NCI-H446 (cell line): Measurements from ENCODE around the gene PKIG.

ENCODE experiments used
- DNase-seq, 2 experiments: peaks; one replicate each; lab custom pipeline; 2025; lab: John Stamatoyannopoulos, UW

The PKIG gene

DNA sequence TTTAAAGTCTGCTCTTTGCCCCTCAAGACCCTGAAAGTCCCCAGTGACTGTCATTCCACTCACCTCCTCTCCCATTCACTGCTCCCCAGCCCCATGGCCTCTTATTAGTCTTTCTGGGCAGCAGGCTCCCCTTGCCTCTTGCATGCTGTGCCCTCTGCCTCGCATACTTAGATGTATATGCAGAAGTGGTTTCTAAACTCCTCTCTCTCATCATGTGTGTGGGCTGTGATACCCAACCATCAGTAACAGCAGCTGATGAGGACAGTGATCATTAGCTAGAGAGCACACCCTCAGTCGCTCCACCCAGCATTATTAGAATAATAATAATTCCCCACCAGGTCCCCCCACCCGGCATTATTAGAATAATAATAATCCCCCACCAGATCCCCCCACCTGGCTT, 14.5 kb downstream of the PKIG start:
- no peak for DNase-seq

- no peak for DNase-seq
These were observed 15.1 kb downstream of the PKIG start for GRCh38 chr20:44597516-44597915.

DNA sequence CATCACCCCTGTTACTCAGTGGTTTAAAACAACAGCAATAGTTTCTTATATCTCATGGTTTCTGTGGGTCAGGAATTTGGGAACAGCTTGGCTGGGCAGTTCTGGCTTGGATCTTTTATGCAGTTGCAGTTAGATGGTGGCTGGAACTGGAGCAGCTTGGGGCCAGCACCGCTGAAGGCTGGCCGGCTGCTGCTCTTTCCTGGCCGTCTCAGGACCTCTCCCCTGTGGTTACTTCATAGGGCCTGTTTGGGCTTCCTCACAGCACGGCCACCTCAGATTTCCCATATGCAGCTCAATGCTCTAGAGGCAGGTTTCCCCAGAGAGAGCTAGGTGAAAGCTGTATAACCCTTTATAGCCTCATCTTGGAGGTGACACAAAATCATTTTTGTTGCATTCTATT, 15.6 kb downstream of the PKIG start:
- DNase-seq = no peak

DNA sequence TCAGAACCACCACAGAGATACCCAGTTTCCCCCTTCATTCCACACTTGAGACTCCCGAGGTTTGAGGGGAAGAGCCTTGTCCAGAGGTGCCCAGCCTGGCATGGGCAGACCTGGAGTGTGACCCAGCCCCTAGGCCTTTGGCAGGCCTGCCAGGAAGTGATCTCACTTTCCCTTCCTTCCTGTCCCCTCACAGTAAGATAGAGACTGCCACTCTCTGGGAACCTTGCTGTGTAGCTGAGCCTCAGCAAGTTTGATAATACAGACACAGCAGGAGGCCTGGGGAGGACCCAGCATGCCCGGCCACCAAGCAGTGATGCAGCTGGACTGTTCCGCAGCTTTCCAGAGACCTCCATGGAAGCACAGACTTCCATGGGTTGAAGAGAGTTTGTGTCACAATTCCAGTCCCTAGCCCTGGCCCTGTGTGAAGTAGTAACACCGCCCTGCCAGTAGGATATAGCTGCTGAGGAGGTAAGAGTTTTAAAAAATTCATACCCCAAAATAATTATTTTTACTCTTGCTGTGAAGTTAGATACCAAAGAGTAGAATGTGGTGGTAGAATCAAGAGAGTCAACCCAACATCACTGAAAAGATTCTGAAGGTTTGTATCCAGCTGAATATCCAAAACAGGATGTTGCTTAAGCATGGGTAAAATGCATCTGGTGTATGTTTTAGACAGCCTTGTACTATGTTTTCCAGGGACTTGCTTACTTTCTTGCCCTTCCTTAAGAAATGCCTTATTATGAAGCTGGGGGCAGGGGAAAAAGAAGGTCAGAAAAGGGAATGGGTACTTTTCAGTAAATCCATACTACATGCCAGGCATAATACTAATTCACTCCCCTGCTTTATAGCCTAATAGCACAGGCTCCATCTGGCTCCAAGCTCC, 16.3 kb downstream of the PKIG start:
- DNase-seq = no peak

DNA sequence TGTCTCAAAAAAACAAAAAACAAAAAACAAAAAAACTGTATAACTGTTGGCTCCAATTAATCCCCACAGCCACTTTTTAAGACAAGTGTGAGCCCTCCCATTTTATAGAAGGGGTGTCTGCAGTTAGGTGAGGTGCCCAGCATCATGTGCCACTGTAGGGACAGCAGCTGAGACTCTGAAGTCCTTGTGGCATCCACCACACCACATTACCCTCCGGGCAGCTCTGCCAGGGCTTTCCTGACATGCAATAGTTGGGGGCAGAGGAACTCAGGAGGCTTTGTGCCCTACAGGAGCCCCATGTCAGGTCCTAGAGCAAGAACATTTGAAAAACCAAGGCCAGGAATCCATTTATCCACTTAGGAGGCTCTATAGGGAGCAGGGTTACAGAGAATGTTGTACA, 17.3 kb downstream of the PKIG start:
- DNase-seq = no peak

DNA sequence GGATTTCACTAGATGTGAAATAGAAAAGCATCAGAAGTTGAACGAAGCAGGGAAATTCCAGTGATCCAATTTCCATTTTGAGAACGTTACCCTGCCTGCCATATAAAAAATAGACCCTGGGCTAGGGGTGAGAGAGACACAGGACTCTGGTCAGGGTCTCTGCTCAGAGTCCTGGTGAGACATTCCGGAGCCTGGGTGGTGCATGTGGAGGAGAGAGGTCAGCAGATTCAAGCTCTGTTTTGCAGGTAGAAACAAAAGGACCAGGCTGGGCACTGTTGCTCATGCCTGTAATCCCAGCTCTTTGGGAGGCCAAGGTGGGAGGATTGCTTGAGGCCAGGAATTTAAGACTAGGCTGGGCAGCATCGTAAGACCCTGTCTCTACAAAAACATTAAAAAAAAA, 17.9 kb downstream of the PKIG start:
- DNase-seq = no peak

DNA sequence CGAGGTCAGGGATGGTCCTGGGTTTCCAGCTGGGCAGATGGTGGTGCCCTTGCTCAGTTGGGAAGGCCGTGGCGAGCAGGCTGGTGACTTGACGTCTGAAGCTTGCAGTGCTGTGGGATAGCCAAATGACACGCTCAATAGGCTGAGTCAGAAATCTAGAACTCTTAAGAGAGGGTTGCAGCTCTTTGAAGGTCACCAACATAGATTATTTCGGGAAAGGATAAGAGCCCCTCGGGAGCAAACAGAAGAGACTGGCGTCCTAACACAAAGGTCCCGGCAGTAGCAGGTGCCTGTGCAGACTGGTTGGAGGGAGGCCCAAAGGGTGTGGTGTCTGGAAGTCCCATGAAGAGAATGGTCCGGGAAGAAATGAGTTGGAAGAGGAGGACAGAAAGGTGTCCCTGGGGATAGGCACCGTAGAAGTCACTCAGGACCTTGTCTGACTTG, 18.4 kb downstream of the PKIG start:
- DNase-seq = no peak

GRCh38 chr20:44601236-44601671, 18.9 kb downstream of the PKIG start:
- DNase-seq = no peak

DNA sequence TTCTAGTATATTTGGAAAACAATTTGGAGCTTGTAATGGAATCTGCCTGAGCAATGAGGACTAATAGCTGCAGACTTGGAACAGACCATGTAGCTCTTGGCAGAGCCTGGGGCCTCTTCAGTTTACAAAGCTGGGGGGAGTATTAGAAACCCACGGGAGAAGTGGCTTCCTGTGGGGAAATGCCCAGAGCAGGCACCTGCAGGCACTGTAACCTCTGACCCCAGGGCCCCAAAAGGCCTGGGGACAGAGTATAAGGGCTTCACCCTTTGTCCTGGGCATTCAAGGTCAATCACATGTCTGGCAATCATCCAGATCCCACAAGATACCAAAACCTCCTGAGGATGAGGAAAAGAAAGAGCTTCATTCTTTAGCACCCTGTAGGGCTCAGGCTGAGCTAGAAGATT, 19.4 kb downstream of the PKIG start:
- DNase-seq = peak in 1 of 2 experiments; percentile 57

DNA sequence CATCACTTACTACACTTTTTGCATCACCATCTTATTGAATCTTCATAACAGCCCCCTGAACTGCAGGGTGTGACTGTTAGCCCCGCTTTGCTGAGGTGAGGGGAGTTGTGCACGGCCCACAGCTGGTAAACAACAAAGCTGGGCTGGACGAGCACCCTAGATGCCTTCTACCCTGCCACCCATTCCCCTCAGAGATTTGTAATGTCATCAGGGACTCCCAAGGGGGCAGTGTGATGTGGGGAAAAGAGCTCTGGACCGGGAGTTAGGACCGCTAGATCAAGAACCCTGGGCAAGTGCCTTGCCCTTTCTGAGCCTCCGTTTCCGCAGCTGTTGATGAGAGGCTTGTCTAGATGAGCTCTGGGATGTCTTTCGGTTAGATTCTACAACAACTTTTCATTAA, 20.9 kb downstream of the PKIG start:
- DNase-seq = no peak

DNA sequence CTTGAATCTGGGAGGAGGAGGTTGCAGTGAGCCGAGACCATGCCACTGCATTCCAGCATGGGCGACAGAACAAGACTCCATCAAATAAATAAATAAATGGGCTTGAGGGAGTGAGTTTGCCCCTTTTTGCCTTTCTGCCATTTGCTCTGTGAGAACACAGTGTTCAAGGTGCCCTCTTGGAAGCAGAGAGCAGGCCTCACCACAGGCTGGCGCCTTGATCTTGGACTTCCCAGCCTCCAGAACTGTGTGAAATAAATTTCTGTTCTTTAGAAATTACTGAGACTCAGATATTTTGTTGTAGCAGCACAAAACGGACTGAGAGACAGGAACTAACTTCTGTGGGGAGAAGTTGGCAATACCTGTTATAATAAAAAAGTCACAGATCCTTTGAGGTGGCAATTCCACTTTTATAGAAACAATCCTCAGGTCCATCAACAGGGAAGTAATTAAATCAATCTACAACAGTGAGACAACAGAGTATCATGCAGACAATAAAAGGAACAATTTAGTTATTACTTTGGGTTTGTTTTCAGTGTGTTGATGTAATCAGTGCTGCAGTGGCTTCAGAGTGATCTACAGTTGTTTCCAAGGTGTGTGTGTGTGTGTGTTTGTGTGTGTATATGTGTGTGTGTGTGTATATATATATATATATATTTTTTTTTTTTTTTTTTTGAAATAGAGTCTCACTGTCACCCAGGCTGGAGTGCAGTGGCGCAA, 24.5 kb downstream of the PKIG start:
- DNase-seq = no peak

DNA sequence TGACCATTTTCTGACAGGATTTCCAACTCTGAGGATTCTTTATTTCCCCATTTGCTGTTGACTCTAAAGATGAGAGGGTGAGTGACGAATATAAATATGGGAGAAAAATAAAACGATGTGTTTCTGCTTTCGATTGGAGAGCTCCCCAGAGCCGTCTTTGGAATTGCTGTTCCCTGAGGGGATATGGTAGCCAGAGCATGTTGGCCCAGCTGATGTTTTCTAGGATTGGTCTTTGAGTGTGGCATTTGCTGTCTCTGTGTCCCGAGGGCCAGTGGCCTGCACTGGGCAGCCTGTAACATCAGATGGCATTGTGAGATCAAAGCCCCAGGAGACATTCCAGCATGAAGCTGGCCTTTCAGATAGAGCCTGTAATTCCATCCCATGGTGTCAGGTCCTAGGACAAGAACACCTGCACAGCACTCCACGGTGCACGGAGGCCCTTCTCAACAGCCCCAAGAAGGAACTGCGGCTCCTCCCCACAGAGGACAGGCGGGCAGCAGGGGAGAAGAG, 26.7 kb downstream of the PKIG start:
- DNase-seq = no peak

DNA sequence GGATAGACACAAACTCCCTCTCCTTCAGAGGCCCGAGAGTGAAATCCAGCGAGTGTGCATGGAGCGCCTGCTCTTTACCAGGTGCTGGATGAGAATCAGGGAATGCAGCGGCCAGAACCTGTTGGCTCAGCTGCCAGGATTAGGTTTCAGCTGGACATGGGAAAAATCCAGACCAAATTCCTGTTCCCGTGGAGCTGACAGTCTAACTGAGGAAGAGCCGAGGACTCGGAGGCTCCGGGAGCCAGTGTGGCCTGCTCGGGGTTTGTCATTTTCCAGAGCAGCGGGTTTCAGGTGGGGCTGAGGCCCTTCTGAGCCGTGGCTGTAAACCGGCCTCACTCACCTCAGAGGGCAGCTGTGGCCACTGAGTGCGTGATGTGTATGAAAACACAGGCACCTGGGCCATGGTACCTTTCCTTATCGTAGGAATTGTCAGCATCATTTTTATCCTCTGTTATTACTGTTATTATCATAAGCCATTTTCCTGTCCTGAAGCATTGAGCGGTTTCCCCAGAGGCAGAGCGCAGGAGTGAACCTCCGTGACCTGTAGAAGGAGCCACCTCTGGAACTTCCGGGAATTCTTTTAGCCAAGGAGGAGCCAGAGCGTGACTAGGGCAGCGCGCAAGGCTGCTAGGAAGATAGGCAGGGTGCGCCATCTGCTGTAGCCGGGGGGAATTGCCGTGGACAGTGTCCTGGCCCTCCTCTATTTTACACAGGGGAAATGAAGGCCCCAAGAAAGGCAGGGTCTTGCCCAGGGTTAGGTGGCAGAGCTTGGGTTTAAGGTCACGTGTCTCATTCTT, 27.3 kb downstream of the PKIG start:
- DNase-seq = peak; percentile 79 to 88

DNA sequence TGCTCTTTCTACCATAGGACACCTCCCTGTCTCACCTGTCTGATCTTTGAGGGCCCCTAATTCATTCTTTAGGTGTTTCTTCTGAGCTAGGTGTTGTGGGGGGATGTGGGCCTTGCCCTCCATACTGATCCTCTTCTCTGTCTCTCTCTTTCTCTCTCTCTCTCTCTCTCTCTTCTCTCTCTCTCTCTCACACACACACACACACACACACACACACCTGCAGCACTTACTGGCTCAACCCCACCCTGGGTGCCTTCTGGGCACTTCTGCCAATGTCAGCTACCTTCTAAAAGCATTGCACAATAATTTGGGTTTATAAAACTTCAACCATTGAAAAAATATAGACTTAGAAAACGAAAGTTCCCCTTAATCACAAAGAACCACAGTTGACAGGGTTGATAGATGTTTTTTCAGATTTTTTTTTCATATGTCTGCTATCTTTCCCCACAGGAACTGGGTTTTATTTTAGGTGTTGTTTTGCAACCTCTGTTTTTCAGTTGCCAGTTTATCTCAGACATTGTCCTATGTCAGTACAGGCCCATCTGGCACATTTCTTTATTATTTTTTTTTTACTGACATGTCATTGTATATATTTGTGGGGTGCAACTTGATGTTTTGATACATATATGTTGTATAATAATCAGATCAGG, 28.1 kb downstream of the PKIG start:
- DNase-seq = no peak

- no peak for DNase-seq
These were observed 31.2 kb downstream of the PKIG start for GRCh38 chr20:44613575-44613974.

DNA sequence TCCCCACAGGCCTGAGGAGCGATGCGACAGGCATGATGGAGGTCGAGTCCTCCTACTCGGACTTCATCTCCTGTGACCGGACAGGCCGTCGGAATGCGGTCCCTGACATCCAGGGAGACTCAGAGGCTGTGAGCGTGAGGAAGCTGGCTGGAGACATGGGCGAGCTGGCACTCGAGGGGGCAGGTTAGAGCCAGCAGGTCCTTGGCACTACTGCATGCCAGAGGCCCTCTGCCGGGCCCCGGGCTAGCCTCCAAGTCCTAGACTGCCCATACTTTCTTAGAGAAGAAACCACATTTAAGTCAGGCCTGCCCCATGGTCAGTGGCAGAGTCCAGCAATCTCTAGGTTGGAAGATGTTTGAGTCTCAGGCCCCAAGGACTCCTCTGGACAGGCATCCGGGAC, 32.1 kb downstream of the PKIG start:
- no peak for DNase-seq

DNA sequence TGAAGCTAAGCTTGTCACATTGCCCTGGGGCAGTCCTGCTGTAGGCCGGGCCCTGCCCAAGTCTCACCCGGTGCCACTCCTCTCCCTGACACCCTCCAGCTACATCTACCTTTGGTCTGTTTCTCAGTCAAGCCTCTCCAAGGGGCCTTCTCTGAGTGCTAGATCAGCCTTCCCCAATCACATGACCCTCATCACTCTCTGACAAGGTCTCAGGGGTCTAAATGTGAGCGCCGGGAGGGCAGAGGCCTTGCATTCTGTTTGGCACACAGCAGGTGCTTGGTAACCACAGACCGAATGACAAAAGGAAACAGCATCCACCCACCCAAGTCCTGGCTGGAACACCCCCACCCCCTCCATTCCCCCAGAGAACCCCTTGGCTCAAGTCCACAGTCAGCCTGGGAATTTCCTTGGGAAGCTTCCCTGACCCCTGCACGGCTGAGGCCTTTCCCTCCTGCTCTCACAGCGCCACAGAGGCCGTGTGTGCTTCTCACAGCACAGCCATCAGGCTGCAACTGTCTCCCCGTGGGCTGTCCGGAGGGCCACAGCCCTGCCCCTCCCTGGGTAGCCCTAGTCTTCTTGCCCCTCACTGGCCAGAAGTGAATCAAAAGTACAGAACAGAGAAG, 32.9 kb downstream of the PKIG start:
- DNase-seq = no peak

- no peak for DNase-seq
These were observed 33.7 kb downstream of the PKIG start for GRCh38 chr20:44615876-44616603.

DNA sequence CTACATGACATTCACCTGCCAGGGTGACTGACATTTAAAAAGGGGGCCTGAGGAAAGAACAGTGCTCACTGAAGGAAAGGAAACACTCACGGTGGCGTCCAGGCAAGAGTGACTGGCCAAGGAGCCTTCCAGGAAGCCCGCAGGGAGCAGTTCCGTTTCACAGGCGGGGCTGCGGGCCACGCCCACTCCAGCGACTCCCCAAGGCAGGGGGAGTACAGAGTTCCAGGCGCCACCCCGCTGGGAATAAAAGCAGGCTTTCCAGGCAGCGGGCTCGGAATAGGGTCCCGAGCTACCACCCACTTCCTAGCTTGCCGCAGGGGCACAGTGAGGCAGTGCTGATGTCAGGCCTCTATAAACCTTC, 34.2 kb downstream of the PKIG start:
- DNase-seq = no peak

GRCh38 chr20:44618318-44618731, 35.9 kb downstream of the PKIG start:
- no peak for DNase-seq

- no peak for DNase-seq
These were observed 36.9 kb downstream of the PKIG start for GRCh38 chr20:44619294-44619693.
